GM08714 (cell line): Measurements from ENCODE around the gene REEP3.
"Not testable (repeated sequence)": the region's sequence is repeated elsewhere in the genome, so short reads cannot be mapped to it uniquely, and the experiment has no call there.

Experiments used
- H3K4me3 ChIP-seq: fragments of 200-500 bp; sonication (Bioruptor generic); 2 replicates; pipeline ENCODE4 v1.5.1; 2014; ENCODE audit warnings: mild to moderate bottlenecking, low read length, inconsistent platforms
- ZNF274 ChIP-seq: IDR thresholded peaks from 2 replicates; pipeline ENCODE4 v1.6.1; 2012; ENCODE audit warnings: mild to moderate bottlenecking, low read depth, low read length

The REEP3 gene

GRCh38 chr10:63549810-63550209 is 28.6 kb downstream of the REEP3 start:
- TF ChIP-seq ZNF274, result no peak
- H3K4me3 ChIP-seq, result no peak overlapping the region

DNA sequence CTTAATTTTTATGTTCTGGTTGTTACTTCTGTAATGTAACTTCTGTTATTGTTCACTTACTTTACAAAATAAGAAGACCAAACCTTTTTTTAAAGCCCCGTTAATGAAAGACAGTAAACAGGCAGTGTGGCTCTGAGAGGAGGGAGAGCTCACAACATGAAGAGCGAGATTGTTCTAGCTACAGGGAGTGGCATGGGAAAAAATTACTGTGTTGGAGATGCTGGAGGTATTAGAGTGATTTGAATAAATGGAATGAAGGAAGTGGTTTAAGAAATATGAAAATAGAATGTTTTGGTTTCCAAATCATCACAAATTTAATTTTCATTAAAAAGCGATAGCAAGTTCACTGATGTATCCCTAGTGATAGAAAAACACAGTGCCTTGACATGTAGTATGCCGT is 31.8 kb downstream of the REEP3 start:
- no peak overlapping the region for H3K4me3 ChIP-seq
- TF ChIP-seq ZNF274, result no peak

DNA sequence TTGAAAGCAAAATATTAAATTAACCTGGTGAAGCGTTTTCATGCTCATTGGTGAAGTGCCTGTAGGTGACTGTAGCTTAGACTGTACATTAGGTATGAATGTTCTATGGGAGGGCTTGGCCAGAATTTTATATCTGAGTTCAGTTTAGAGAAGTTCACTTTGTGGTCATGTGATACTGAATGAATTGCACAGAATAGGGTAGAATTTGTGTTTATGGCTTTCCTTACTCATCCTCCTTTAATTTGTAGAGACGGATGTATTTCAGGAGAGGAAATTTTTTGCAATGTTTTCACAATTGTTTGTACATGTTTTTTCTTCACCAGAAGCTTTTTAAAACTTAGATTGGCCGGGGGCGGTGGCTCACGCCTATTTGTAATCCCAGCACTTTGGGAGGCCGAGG is 32.3 kb downstream of the REEP3 start:
- TF ChIP-seq ZNF274, result no peak
- no peak overlapping the region for H3K4me3 ChIP-seq

DNA sequence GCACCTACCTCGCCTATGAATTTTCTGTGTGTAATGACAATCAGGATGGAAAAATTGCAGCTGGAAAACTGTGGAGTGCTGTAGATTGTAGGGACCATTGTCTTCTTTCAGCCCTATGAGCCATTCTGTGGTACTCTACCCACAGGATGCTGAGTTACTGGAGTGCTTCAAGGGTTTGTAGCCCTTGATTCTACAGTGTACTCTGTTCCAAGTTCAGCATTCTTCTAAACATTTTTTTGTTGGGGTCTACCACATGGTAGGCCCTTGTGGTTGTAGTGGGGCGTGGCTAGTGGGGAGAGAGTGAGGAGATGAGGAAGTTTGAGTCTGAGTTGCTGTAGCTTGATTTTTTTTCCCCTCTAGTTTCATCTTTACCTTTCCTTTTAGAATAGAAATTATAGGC is 33.5 kb downstream of the REEP3 start:
- no peak overlapping the region for H3K4me3 ChIP-seq
- no peak for TF ChIP-seq ZNF274

DNA sequence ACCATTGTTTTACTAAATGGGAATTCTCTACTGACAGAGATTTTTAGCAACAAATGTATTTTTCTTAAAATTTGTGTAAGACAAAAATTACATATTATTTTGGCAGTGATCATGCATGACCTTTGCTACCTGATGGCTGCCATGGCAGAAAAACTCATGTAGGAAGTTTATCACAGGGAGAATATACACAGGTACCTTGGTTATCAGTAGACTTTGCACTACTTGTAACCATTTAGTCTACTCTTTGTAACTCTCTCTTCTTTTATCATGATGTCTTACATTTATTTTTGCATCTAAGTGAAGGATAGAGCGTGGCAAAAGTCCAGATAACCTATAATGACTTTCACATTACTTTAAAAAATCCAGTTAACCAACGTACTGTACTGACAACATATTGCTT is 34.1 kb downstream of the REEP3 start:
- TF ChIP-seq ZNF274, result no peak
- H3K4me3 ChIP-seq, result no peak overlapping the region

DNA sequence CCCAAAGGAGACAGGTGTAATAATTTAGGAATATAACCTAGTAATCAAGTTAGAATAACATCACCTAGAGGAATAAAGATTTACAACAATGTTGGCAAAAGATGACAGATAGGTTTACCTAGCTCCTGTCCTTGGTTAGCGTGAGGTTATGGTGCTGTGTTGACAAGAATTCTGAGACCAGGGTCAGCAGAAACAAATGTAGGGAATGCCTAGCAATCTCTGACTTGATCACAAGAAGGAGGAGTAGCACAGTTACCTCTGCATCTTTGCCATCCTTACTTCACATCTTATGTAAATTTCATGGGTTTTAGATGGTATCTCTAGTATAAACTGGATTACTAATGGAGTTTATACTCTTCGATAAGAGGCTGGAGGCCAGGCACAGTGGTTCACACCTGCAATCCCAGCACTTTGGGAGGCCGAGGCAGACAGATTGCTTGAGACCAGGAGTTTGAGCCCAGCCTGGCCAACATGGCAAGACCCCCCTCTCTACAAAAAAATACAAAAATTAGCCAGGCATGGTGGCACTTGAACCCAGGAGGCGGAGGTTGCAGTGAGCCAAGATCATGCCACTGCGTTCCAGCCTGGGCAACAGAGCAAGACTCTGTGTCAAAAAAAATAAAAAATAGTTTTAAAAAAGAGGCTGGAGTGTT is 37.1 kb downstream of the REEP3 start:
- no peak overlapping the region for H3K4me3 ChIP-seq
- TF ChIP-seq ZNF274, result no peak

DNA sequence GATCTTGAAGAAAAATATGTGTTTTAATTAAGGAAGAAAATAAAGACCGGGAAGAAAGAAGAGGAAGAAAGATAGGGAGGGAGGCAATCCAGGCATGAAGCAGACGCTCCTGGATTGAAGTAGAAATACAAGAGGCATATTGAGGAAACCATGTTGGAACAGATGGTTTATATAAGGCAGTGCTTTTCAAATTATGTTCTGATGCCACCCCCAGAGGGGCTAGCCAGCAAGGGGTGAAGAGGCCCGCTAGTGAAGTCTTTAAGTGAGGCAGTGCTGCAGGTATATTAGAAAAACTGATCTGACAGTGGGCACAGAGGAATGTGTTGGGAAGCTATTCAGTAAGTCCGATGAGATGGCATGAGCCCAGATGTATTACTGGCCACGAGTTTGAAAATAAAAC is 40.1 kb downstream of the REEP3 start:
- H3K4me3 ChIP-seq, result no peak overlapping the region
- no peak for TF ChIP-seq ZNF274

GRCh38 chr10:63562391-63562790 is 41.2 kb downstream of the REEP3 start:
- TF ChIP-seq ZNF274, result no peak
- H3K4me3 ChIP-seq, result no peak overlapping the region

GRCh38 chr10:63562857-63563256 is 41.7 kb downstream of the REEP3 start:
- H3K4me3 ChIP-seq, result no peak overlapping the region
- no peak for TF ChIP-seq ZNF274

DNA sequence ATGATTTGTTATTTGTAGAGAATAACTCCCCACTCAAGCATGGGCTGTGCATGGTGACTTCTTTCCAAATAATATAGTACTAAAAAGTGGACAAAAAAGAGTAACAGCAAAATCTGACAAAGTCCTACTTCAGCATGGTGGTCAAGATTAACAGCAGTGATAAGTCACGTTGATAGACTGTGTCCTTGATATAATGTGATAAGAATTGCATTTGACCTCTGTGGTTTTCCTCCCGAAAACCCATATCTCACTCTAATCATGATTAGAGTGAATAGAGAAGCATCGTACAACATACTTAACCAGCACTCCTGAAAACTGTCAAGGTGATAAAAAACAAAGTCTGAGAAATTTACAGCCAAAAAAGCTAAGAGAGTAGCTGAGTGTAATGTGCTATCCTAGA is 42.4 kb downstream of the REEP3 start:
- no peak for TF ChIP-seq ZNF274
- H3K4me3 ChIP-seq, result no peak overlapping the region

- not testable (repeated sequence) for H3K4me3 ChIP-seq
These were observed 43.5 kb downstream of the REEP3 start for GRCh38 chr10:63564731-63565130.

- no peak for TF ChIP-seq ZNF274
- H3K4me3 ChIP-seq, result no peak overlapping the region
These were observed 52.0 kb downstream of the REEP3 start for GRCh38 chr10:63573068-63573697.

DNA sequence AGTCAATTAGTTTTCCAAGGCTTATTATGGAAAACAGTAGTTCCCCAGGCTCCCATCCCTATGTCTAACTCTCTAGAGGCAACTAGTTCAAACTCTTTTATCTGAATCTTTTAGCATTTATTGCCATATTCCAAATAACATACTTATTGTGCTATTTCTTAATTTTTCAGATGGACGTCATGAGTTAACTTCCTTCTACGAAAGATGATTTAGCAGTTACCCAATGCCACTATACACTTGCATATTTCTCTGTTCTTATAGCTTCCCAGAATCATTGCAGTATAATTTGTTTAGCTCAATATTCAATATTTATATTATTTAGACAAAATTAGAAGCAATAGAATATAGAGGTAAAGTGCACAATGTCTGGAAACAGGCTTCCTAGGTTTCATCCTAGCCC is 52.8 kb downstream of the REEP3 start:
- no peak for TF ChIP-seq ZNF274
- H3K4me3 ChIP-seq, result no peak overlapping the region

GRCh38 chr10:63576501-63576900 is 55.3 kb downstream of the REEP3 start:
- TF ChIP-seq ZNF274, result no peak
- no peak overlapping the region for H3K4me3 ChIP-seq

- H3K4me3 ChIP-seq, result no peak overlapping the region
- TF ChIP-seq ZNF274, result no peak
These were observed 57.3 kb downstream of the REEP3 start for GRCh38 chr10:63578501-63578900.
